ENCODE measurements around the gene KRTAP12-1. TPM values are rescaled to one million over a fixed set of nuclear protein-coding genes. Genes with fewer than 3 reads are reported as not detected.

Gene KRTAP12-1
- total and polyA plus RNA-seq, 3 donors from 2014 or later: not detected

GRCh38 chr21:44702973-44703730, 21.2 kb upstream of the KRTAP12-1 start:
- WGBS, 2 donors: 63 to 67% methylated on average over 14 to 16 of the region's 16 CpGs
- intact Hi-C loops (cut with DNase I; ENCODE audit: low total_unique reads): no loop called here
- peak; percentile 9 for DNase-seq
- no peaks in the 10 kb centered on the region for H3K27me3 ChIP-seq
- H3K9me3 ChIP-seq: no peaks in the 10 kb centered on the region
- H3K36me3 ChIP-seq (ENCODE audit: low read depth, missing control alignments): no peaks in the 10 kb centered on the region
- TF ChIP-seq CTCF (IDR thresholded peaks at IDR 0.05) (no peak), POLR2A (IDR thresholded peaks at IDR 0.05) (no peak)
- no peak overlapping the region for H3K27ac ChIP-seq
- H3K4me3 ChIP-seq: no peak overlapping the region
- H3K4me1 ChIP-seq: no peaks in the 10 kb centered on the region

GRCh38 chr21:44702111-44702972, 20.4 kb upstream of the KRTAP12-1 start:
- H3K4me3 ChIP-seq: no peak overlapping the region
- intact Hi-C loops (cut with DNase I; ENCODE audit: low total_unique reads): no loop called here
- DNase-seq: peak; percentile 6
- no peaks in the 10 kb centered on the region for H3K27me3 ChIP-seq
- TF ChIP-seq CTCF (IDR thresholded peaks at IDR 0.05) (no peak), POLR2A (IDR thresholded peaks at IDR 0.05) (no peak)
- 81 to 83% methylated on average over 10 to 21 of the region's 22 CpGs for WGBS, 2 donors
- no peaks in the 10 kb centered on the region for H3K36me3 ChIP-seq (ENCODE audit: low read depth, missing control alignments)
- H3K4me1 ChIP-seq: no peaks in the 10 kb centered on the region
- no peak overlapping the region for H3K27ac ChIP-seq
- H3K9me3 ChIP-seq: no peaks in the 10 kb centered on the region

- TF ChIP-seq CTCF (IDR thresholded peaks at IDR 0.05) (no peak), POLR2A (IDR thresholded peaks at IDR 0.05) (no peak)
- Histone ChIP-seq H3K36me3 (ENCODE audit: low read depth, missing control alignments) (no peaks in the 10 kb centered on the region), H3K4me3 (no peak overlapping the region), H3K4me1 (no peaks in the 10 kb centered on the region), H3K9me3 (no peaks in the 10 kb centered on the region), H3K27me3 (no peaks in the 10 kb centered on the region), H3K27ac (no peak overlapping the region)
- DNase-seq: peak; percentile 5
- 36 to 73% methylated on average over 11 to 12 of the region's 12 CpGs for WGBS, 2 donors
- intact Hi-C loops (cut with DNase I; ENCODE audit: low total_unique reads): no loop called here
These were observed 19.6 kb upstream of the KRTAP12-1 start for GRCh38 chr21:44701541-44701940.

GRCh38 chr21:44701023-44701400, 19.0 kb upstream of the KRTAP12-1 start:
- 77 to 78% methylated on average over 14 of the region's 14 CpGs for WGBS, 2 donors
- no peak overlapping the region for H3K4me3 ChIP-seq
- DNase-seq: no peak
- no peaks in the 10 kb centered on the region for H3K36me3 ChIP-seq (ENCODE audit: low read depth, missing control alignments)
- intact Hi-C loops (cut with DNase I; ENCODE audit: low total_unique reads): no loop called here
- H3K9me3 ChIP-seq: no peaks in the 10 kb centered on the region
- no peaks in the 10 kb centered on the region for H3K27me3 ChIP-seq
- no peaks in the 10 kb centered on the region for H3K4me1 ChIP-seq
- TF ChIP-seq CTCF (IDR thresholded peaks at IDR 0.05) (no peak), POLR2A (IDR thresholded peaks at IDR 0.05) (no peak)
- H3K27ac ChIP-seq: no peak overlapping the region

All from testis (tissue), 3 donors.